BE2C (cell line): ENCODE data around the gene OR2G3.

Source experiments
- DNase-seq: peaks from one replicate; pipeline ENCODE4 v3.0.0-alpha.2; 2020
- H3K27me3 ChIP-seq: fragments of 250-450 bp; sonication (Bioruptor Pico); 2 replicates; pipeline ENCODE4 v1.5.1; 2020; ENCODE audit warnings: mild to moderate bottlenecking
- H3K36me3 ChIP-seq: fragments of 250-450 bp; sonication (Bioruptor Pico); 2 replicates; pipeline ENCODE4 v1.5.1; 2020; ENCODE audit warnings: mild to moderate bottlenecking
- H3K4me1 ChIP-seq: fragments of 250-450 bp; sonication (Bioruptor Pico); 2 replicates; pipeline ENCODE4 v1.5.1; 2020
- H3K4me3 ChIP-seq: 2 replicates; pipeline ENCODE4 v1.5.1; 2011; ENCODE audit warnings: low read depth, low read length
- H3K9me3 ChIP-seq: fragments of 250-450 bp; sonication (Bioruptor Pico); 2 replicates; pipeline ENCODE4 v1.5.1; 2020
- CTCF ChIP-seq: IDR thresholded peaks from 2 replicates; pipeline ENCODE4 v1.5.1; 2012; ENCODE audit warnings: mild to moderate bottlenecking, low read depth, low read length

The OR2G3 gene

GRCh38 chr1:247638011-247638410 is 32.6 kb downstream of the OR2G3 start:
- H3K27me3 ChIP-seq: no peaks in the 10 kb centered on the region
- no peak for TF ChIP-seq CTCF
- no peak for DNase-seq

GRCh38 chr1:247638781-247639180 is 33.4 kb downstream of the OR2G3 start:
- TF ChIP-seq CTCF: no peak
- no peak for DNase-seq
- no peaks in the 10 kb centered on the region for H3K4me1 ChIP-seq
- no peak overlapping the region for H3K4me3 ChIP-seq
- no peaks in the 10 kb centered on the region for H3K9me3 ChIP-seq
- H3K36me3 ChIP-seq: no peaks in the 10 kb centered on the region
- no peaks in the 10 kb centered on the region for H3K27me3 ChIP-seq

More at GRCh38 chr1:247638011-247638410, 32.6 kb downstream of the OR2G3 start:
- H3K4me3 ChIP-seq: no peak overlapping the region
- H3K36me3 ChIP-seq: no peaks in the 10 kb centered on the region
- H3K9me3 ChIP-seq: no peaks in the 10 kb centered on the region
- H3K4me1 ChIP-seq: no peaks in the 10 kb centered on the region

- H3K4me1 ChIP-seq: no peaks in the 10 kb centered on the region
- H3K27me3 ChIP-seq: no peaks in the 10 kb centered on the region
- H3K36me3 ChIP-seq: no peaks in the 10 kb centered on the region
- H3K9me3 ChIP-seq: no peaks in the 10 kb centered on the region
- H3K4me3 ChIP-seq: no peak overlapping the region
- TF ChIP-seq CTCF: no peak
- DNase-seq: no peak
These were observed 34.1 kb downstream of the OR2G3 start for GRCh38 chr1:247639381-247639981.

- no peaks in the 10 kb centered on the region for H3K36me3 ChIP-seq
- H3K9me3 ChIP-seq: no peaks in the 10 kb centered on the region
- no peak for DNase-seq
- H3K4me1 ChIP-seq: no peaks in the 10 kb centered on the region
- H3K4me3 ChIP-seq: no peak overlapping the region
- no peak for TF ChIP-seq CTCF
- H3K27me3 ChIP-seq: no peaks in the 10 kb centered on the region
These were observed 37.4 kb downstream of the OR2G3 start for GRCh38 chr1:247642742-247643141.

- H3K27me3 ChIP-seq: no peaks in the 10 kb centered on the region
- TF ChIP-seq CTCF: no peak
- no peak for DNase-seq
These were observed 41.5 kb downstream of the OR2G3 start for GRCh38 chr1:247646867-247647266.

GRCh38 chr1:247647864-247648263 is 42.5 kb downstream of the OR2G3 start:
- no peak for DNase-seq
- Histone ChIP-seq H3K36me3 (no peaks in the 10 kb centered on the region), H3K4me1 (no peaks in the 10 kb centered on the region), H3K27me3 (no peaks in the 10 kb centered on the region), H3K4me3 (no peak overlapping the region), H3K9me3 (no peaks in the 10 kb centered on the region)
- no peak for TF ChIP-seq CTCF

More at GRCh38 chr1:247646867-247647266, 41.5 kb downstream of the OR2G3 start:
- Histone ChIP-seq H3K36me3 (no peaks in the 10 kb centered on the region), H3K4me3 (no peak overlapping the region), H3K4me1 (no peaks in the 10 kb centered on the region), H3K9me3 (no peaks in the 10 kb centered on the region)
